SK-N-MC (cell line): ENCODE measurements around the gene RSPH10B.
"Not testable (repeated sequence)": the region's sequence is repeated elsewhere in the genome, so short reads cannot be mapped to it uniquely, and the experiment has no call there.

Source experiments
- EZH2 ChIP-seq: fragments of 200-600 bp; sonication (generic); IDR thresholded peaks from one replicate; pipeline ENCODE4 v1.6.1; 2017; ENCODE audit warnings: antibody characterized with exemption
- FOXP2 ChIP-seq: optimal IDR thresholded peaks from 2 replicates; pipeline ENCODE3; 2011; ENCODE audit warnings: mild to moderate bottlenecking, moderate library complexity; ENCODE audit not compliant: insufficient read depth; ENCODE audit errors: extremely low read length, control extremely low read depth

- TF ChIP-seq EZH2, FOXP2: not testable (repeated sequence)
Observed at GRCh38 chr7:5930290-5930689, 40.2 kb downstream of the RSPH10B start.
